Tibial nerve (tissue), 4 donors: Measurements from ENCODE around the gene MSANTD7. TPM values are rescaled to one million over a fixed set of nuclear protein-coding genes. Genes with fewer than 3 reads are reported as not detected.

Experiments
- DNase-seq, 2 donors: peaks; one replicate each; pipeline ENCODE4 v3.0.0-alpha.2; 2019; ENCODE audit warnings: low spot score in 2 of 2
- H3K27ac ChIP-seq, 4 donors: fragments of 200-600 bp; sonication (generic) in 3 of 4; one replicate each; pipeline ENCODE4 v1.5.1; 2017 to 2019; ENCODE audit warnings: mild to moderate bottlenecking in 1 of 4
- H3K27me3 ChIP-seq, 2 donors: fragments of 200-600 bp; sonication (generic) in 1 of 2; one replicate each; pipeline versions ENCODE4 v1.5.1 to v1.6.0; 2017 to 2019
- H3K36me3 ChIP-seq, 3 donors: fragments of 200-600 bp; sonication (generic); one replicate each; pipeline ENCODE4 v1.5.1; 2018 to 2019
- H3K4me1 ChIP-seq, 4 donors: fragments of 200-600 bp; sonication (generic) in 3 of 4; one replicate each; pipeline ENCODE4 v1.5.1; 2017 to 2019
- H3K4me3 ChIP-seq, 4 donors: fragments of 200-600 bp; sonication (generic) in 3 of 4; one replicate each; pipeline ENCODE4 v1.5.1; 2017 to 2019; ENCODE audit warnings: mild to moderate bottlenecking in 1 of 4, moderate library complexity in 1 of 4
- H3K9me3 ChIP-seq, 4 donors: fragments of 200-600 bp; sonication (generic) in 3 of 4; one replicate each; pipeline ENCODE4 v1.5.1; 2017 to 2019
- CTCF ChIP-seq, 5 experiments: fragments of 200-600 bp in 3 of 5; fragments of 450-650 bp in 2 of 5; sonication (generic) in 3 of 5; IDR thresholded peaks; one replicate each; pipeline ENCODE4 v1.5.1; 2016 to 2019; ENCODE audit warnings: antibody characterized with exemption in 5 of 5, mild to moderate bottlenecking in 3 of 5, moderate library complexity in 2 of 5
- EP300 ChIP-seq, 2 donors: sonication (generic); formaldehyde crosslinking; IDR thresholded peaks; one replicate each; pipeline ENCODE4 v1.6.1; 2017; ENCODE audit warnings: antibody characterized with exemption in 2 of 2, mild to moderate bottlenecking in 1 of 2
- POLR2A ChIP-seq, 2 donors: fragments of 450-650 bp; IDR thresholded peaks; one replicate each; pipeline ENCODE4 v1.6.1; 2017; ENCODE audit warnings: antibody characterized with exemption in 2 of 2, mild to moderate bottlenecking in 2 of 2, moderate library complexity in 2 of 2
- WGBS, 2 donors: methylation state at CpG; one replicate each; pipeline ENCODE4 v1.1.5; 2018; 5-methylcytosine and 5-hydroxymethylcytosine counted together
- total RNA-seq, 4 donors: library from RNA; depleted of rRNA; stranded (reverse); fragments of >200 nt; gene quantifications; one replicate each; pipeline ENCODE4 v1.1.0, GENCODE V29; 2016

MSANTD7 gene
- total RNA-seq, 4 donors from 2014 or later: 6.3 to 11.5 (median 7.9) TPM

- H3K27ac ChIP-seq: peak within 1 kb of the TSS; percentile 93 to 98 (median 95)
- peak within 1 kb of the TSS; percentile 62 to 98 (median 86) for H3K4me3 ChIP-seq
- H3K4me1 ChIP-seq: peaks cover 0 to 28% (median 5%) of the 10 kb centered on the region in 4 donors
- 0 to 1% methylated on average over 43 to 48 of the region's 102 CpGs for WGBS, 2 donors
- no peaks in the 10 kb centered on the region for H3K9me3 ChIP-seq
- no peaks in the 10 kb centered on the region for H3K36me3 ChIP-seq
- DNase-seq: peak; percentile 89 to 91
- H3K27me3 ChIP-seq: no peaks in the 10 kb centered on the region
- peak; percentile 38 to 84 for TF ChIP-seq POLR2A (IDR thresholded peaks at IDR 0.05)
- peak in 3 of 5 experiments; percentile 9 to 53 (median 32) for TF ChIP-seq CTCF (IDR thresholded peaks at IDR 0.05)
- TF ChIP-seq EP300 (IDR thresholded peaks at IDR 0.05): peak in 1 of 2 donors; percentile 95
Measured at GRCh38 chr10:14878266-14879123, 40.4 kb downstream of the MSANTD7 start, which contains the start of gene SUV39H2. Gene SUV39H2, plus strand, starts transcription at chr10:14878866. Its CDS starts 23 bp downstream, at chr10:14878889.

DNA sequence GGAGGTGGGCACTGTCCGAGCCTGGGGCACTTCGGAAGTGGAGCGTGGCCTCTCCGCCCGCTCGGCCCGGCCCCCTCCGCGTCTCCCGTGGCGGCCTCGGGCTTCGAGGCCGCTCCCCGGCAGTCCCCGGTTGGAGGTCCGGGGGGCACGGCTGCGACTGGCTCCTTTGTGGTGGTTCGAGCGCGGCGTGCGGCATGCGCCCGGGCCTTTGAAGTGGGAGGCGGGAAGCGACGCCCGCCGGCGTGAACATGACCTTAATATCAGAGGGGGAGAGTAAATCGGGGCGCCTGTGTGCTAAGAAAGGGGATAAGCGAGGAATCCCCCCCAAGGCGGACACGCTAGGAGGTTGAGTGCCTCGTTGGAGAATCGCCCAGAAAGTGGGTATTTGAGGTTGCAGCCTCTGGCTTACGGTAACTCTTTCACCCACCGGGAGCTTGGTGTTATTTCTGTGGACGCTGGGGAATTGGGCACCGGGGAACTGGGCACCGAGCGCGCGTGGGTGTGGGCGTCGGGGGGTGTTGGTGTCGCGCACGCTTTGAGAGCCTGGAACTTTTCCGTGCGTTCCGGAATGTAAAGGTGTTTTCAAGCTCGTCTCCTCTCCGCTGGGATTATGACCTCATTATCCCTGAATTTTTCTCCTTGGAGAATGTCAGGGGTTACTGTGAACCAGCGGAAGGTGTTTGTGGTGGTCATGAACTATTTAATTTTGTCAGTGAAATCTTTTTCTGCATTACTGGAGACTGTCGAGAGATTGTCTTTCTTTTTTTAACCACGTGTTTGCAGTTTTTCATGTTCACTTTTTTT, 41.2 kb downstream of the MSANTD7 start:
- peak in 1 of 2 donors; percentile 12 for DNase-seq
- Histone ChIP-seq H3K36me3 (no peaks in the 10 kb centered on the region), H3K4me1 (peaks cover 0 to 28% (median 5%) of the 10 kb centered on the region in 4 donors), H3K9me3 (no peaks in the 10 kb centered on the region), H3K27me3 (no peaks in the 10 kb centered on the region), H3K4me3 (peak overlapping the region; percentile 62 to 98 (median 83)), H3K27ac (peak overlapping the region; percentile 38 to 98 (median 94))
- 0 to 1% methylated on average over 34 to 41 of the region's 60 CpGs for WGBS, 2 donors
- TF ChIP-seq EP300 (IDR thresholded peaks at IDR 0.05) (no peak), POLR2A (IDR thresholded peaks at IDR 0.05) (no peak), CTCF (IDR thresholded peaks at IDR 0.05) (no peak)

GRCh38 chr10:14879928-14880193, 41.8 kb downstream of the MSANTD7 start:
- Histone ChIP-seq H3K9me3 (no peaks in the 10 kb centered on the region), H3K4me3 (peak overlapping the region in 2 of 4 donors; percentile 62 to 98), H3K36me3 (no peaks in the 10 kb centered on the region), H3K4me1 (peaks cover 0 to 28% (median 5%) of the 10 kb centered on the region in 4 donors), H3K27ac (no peak overlapping the region), H3K27me3 (no peaks in the 10 kb centered on the region)
- 4% methylated on average over 5 of the region's 5 CpGs for WGBS, 2 donors
- no peak for TF ChIP-seq CTCF (IDR thresholded peaks at IDR 0.05)
- no peak for TF ChIP-seq EP300 (IDR thresholded peaks at IDR 0.05)
- TF ChIP-seq POLR2A (IDR thresholded peaks at IDR 0.05): no peak
- DNase-seq: no peak

- Histone ChIP-seq H3K9me3 (no peaks in the 10 kb centered on the region), H3K4me3 (no peak overlapping the region), H3K36me3 (no peaks in the 10 kb centered on the region), H3K4me1 (peaks cover 0 to 28% (median 5%) of the 10 kb centered on the region in 4 donors), H3K27me3 (no peaks in the 10 kb centered on the region), H3K27ac (no peak overlapping the region)
- 53 to 59% methylated on average over 7 of the region's 7 CpGs for WGBS, 2 donors
- TF ChIP-seq POLR2A (IDR thresholded peaks at IDR 0.05): no peak
- TF ChIP-seq CTCF (IDR thresholded peaks at IDR 0.05): no peak
- no peak for TF ChIP-seq EP300 (IDR thresholded peaks at IDR 0.05)
- DNase-seq: no peak
Measured at GRCh38 chr10:14880229-14880628, 42.1 kb downstream of the MSANTD7 start.
